Retinal pigment epithelial cell (primary cell): Measurements from ENCODE around the gene ANKRD9.

Experiments
- DNase-seq: peaks from one replicate; pipeline ENCODE4 v3.0.0-alpha.2; 2010; ENCODE audit warnings: low read depth
- H3K4me3 ChIP-seq: 2 replicates; pipeline ENCODE4 v1.5.1; 2011; ENCODE audit warnings: mild to moderate bottlenecking, low read length, control low read depth, moderate library complexity
- TF ChIP-seq, protein P1 (sequence below): conservative IDR thresholded peaks from 2 replicates; pipeline ENCODE4 v1.5.1; 2011; ENCODE audit warnings: low read depth, low read length, control low read depth, inconsistent platforms

The ANKRD9 gene

DNA sequence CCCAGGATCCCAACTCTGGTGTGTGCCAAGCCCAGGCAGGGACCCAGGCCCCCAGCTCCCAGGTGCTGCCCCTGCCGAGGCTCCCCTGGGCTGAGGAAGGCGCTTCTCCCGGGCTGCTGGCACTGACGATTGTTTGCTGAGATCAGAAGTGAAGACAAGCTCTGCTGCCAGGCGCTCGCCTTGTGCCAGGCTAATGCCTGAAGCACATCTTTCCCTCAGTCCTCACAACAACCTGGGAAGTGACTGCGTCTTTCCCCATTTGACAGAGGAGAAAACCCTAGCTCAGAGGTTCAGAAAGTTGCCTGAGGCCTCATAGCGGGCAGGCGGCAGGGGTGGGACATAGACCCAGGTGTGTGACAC is 36.8 kb downstream of the ANKRD9 start:
- DNase-seq = no peak
- no peak overlapping the region for H3K4me3 ChIP-seq
- TF ChIP-seq, protein P1, sequence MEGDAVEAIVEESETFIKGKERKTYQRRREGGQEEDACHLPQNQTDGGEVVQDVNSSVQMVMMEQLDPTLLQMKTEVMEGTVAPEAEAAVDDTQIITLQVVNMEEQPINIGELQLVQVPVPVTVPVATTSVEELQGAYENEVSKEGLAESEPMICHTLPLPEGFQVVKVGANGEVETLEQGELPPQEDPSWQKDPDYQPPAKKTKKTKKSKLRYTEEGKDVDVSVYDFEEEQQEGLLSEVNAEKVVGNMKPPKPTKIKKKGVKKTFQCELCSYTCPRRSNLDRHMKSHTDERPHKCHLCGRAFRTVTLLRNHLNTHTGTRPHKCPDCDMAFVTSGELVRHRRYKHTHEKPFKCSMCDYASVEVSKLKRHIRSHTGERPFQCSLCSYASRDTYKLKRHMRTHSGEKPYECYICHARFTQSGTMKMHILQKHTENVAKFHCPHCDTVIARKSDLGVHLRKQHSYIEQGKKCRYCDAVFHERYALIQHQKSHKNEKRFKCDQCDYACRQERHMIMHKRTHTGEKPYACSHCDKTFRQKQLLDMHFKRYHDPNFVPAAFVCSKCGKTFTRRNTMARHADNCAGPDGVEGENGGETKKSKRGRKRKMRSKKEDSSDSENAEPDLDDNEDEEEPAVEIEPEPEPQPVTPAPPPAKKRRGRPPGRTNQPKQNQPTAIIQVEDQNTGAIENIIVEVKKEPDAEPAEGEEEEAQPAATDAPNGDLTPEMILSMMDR = no peak

GRCh38 chr14:102471921-102472790 is 37.4 kb downstream of the ANKRD9 start:
- TF ChIP-seq, protein P1 = no peak
- no peak for DNase-seq
- no peak overlapping the region for H3K4me3 ChIP-seq

GRCh38 chr14:102469261-102469660 is 40.3 kb downstream of the ANKRD9 start:
- no peak for DNase-seq
- TF ChIP-seq, protein P1 = no peak
- H3K4me3 ChIP-seq = no peak overlapping the region

DNA sequence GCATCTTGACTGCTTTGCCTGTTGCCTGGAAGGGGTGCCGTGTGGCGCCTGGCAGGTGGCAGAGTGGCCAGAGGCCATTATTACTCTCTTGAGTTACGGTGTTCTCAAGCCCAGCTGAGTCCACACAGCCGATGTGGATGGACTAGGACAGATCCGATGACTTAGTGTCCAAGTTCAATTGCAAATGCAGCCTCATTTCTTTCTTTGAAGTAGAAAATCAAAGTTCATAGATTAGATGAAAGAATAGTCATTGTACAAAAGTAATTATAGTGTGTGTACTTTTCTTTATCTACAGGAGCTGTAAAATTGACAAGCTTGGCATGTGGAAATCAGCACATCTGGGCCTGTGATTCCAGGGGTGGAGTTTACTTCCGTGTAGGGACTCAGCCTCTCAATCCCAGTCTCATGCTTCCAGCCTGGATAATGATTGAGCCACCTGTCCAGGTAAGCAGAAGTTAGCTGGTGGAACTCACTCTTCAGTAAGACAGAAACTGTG is 44.7 kb downstream of the ANKRD9 start:
- H3K4me3 ChIP-seq = no peak overlapping the region
- TF ChIP-seq, protein P1 = no peak
- no peak for DNase-seq

DNA sequence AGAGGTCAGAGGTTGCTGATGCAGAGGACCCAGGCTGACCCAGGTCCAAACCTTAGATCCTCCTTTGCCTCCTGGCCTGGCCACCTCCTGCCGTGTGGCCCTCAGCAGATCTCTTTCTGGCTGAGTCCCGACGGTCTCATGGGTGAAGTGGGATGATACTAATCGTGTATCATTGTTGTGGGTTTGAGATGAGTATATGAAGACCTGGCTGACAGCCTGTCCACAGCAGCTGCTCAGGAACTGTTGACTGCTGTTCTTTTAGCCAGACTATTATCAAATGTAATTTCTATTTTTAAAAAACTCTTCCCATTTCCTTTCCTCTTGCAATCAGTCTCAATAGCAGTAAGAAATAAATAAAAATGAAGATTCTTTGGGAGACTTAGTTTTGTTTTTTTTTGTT is 45.6 kb downstream of the ANKRD9 start:
- H3K4me3 ChIP-seq = no peak overlapping the region
- TF ChIP-seq, protein P1 = no peak
- no peak for DNase-seq

DNA sequence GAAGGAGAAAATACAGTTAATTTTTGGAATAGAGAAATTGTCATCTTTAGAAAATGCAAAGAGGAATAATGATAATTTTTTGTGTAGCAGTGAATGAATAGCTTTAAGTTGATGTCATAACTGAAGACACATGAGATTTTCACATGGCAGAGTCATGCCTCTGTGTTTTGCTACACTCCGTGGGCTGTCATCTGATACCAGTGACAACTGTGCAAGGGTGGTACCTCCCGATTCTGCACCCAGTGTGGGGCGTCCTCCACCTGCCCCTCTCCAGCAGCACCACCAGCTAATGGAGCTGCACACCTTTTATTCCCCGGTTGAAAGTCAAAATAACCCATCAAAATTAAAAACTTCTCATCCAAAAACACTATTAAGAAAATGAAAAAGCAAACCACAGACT is 47.2 kb downstream of the ANKRD9 start:
- TF ChIP-seq, protein P1 = no peak
- H3K4me3 ChIP-seq = no peak overlapping the region
- no peak for DNase-seq

- H3K4me3 ChIP-seq = no peak overlapping the region
- TF ChIP-seq, protein P1 = no peak
- DNase-seq = no peak
Observed at GRCh38 chr14:102461490-102462338, 47.9 kb downstream of the ANKRD9 start.
